GM12873 (cell line): ENCODE data around the gene BOK.

Source experiments
- TF ChIP-seq, protein P1 (sequence below): IDR thresholded peaks from 2 replicates; pipeline ENCODE4 v1.5.1; 2012; ENCODE audit warnings: low read depth, mild to moderate bottlenecking, moderate library complexity, low read length, control low read depth; ENCODE audit not compliant: insufficient read depth; ENCODE audit errors: missing control alignments

The BOK gene

DNA sequence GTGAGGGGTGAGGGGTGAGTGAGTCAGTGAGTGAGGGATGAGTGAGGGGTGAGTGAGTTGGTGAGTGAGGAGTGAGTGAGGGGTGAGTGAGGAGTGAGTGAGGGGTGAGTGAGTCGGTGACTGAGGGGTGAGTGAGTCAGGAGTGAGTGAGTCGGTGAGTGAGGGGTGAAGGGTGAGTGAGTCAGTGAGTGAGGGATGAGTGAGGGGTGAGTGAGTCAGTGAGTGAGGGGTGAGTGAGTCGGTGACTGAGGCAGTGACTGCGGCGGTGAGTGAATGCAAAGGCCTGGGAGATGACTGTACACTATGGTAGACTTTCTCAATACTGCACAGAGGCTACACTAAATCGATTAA lies 61.8 kb downstream of the BOK start:
- TF ChIP-seq, protein P1, sequence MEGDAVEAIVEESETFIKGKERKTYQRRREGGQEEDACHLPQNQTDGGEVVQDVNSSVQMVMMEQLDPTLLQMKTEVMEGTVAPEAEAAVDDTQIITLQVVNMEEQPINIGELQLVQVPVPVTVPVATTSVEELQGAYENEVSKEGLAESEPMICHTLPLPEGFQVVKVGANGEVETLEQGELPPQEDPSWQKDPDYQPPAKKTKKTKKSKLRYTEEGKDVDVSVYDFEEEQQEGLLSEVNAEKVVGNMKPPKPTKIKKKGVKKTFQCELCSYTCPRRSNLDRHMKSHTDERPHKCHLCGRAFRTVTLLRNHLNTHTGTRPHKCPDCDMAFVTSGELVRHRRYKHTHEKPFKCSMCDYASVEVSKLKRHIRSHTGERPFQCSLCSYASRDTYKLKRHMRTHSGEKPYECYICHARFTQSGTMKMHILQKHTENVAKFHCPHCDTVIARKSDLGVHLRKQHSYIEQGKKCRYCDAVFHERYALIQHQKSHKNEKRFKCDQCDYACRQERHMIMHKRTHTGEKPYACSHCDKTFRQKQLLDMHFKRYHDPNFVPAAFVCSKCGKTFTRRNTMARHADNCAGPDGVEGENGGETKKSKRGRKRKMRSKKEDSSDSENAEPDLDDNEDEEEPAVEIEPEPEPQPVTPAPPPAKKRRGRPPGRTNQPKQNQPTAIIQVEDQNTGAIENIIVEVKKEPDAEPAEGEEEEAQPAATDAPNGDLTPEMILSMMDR, result no peak
